ENCODE data around the gene SI.
A peak's percentile ranks its signal among the peaks of the same experiment; 100 is the strongest.

Gene SI

GRCh38 chr3:165078293-165078692, at the start of gene SI:
Gene SI, minus strand, starts transcription at chr3:165078496. Its CDS starts 2,484 bp downstream, at chr3:165076012.
- no peaks in the 10 kb centered on the region for H3K79me2 ChIP-seq (ENCODE audit: control insufficient read depth, insufficient read depth, low read length, unreplicated experiment)

GRCh38 chr3:165125836-165126235, 47.5 kb upstream of the SI start:
- Histone ChIP-seq H3K4me1 (ENCODE audit: control insufficient read depth, insufficient read depth, low read length, unreplicated experiment) (no peaks in the 10 kb centered on the region), H3K79me2 (ENCODE audit: control insufficient read depth, insufficient read depth, low read length, unreplicated experiment) (no peaks in the 10 kb centered on the region), H3K36me3 (ENCODE audit: insufficient read depth, low read length) (no peaks in the 10 kb centered on the region), H3K27me3 (ENCODE audit: insufficient read depth, low read length) (no peaks in the 10 kb centered on the region), H3K27ac (ENCODE audit: low read depth, low read length) (no peak overlapping the region), H3K4me3 (ENCODE audit: low read depth, low read length) (no peak overlapping the region), H2AFZ (ENCODE audit: low read length, unreplicated experiment) (no peak overlapping the region)

More at GRCh38 chr3:165078293-165078692, at the start of gene SI:
- H3K4me3 ChIP-seq (ENCODE audit: low read depth, low read length) = no peak within 1 kb of the TSS
- no peaks in the 10 kb centered on the region for H3K4me1 ChIP-seq (ENCODE audit: control insufficient read depth, insufficient read depth, low read length, unreplicated experiment)
- H2AFZ ChIP-seq (ENCODE audit: low read length, unreplicated experiment) = no peak within 1 kb of the TSS
- H3K27ac ChIP-seq (ENCODE audit: low read depth, low read length) = no peak within 1 kb of the TSS
- no peaks in the 10 kb centered on the region for H3K36me3 ChIP-seq (ENCODE audit: insufficient read depth, low read length)
- H3K27me3 ChIP-seq (ENCODE audit: insufficient read depth, low read length) = no peaks in the 10 kb centered on the region

- Histone ChIP-seq H3K36me3 (ENCODE audit: insufficient read depth, low read length) (no peaks in the 10 kb centered on the region), H3K27me3 (ENCODE audit: insufficient read depth, low read length) (no peaks in the 10 kb centered on the region), H3K4me1 (ENCODE audit: control insufficient read depth, insufficient read depth, low read length, unreplicated experiment) (no peaks in the 10 kb centered on the region), H3K27ac (ENCODE audit: low read depth, low read length) (no peak overlapping the region), H3K79me2 (ENCODE audit: control insufficient read depth, insufficient read depth, low read length, unreplicated experiment) (no peaks in the 10 kb centered on the region), H3K4me3 (ENCODE audit: low read depth, low read length) (no peak overlapping the region), H2AFZ (ENCODE audit: low read length, unreplicated experiment) (no peak overlapping the region)
Measured at GRCh38 chr3:165111401-165111800, 33.1 kb upstream of the SI start.

GRCh38 chr3:165103616-165104015, 25.3 kb upstream of the SI start:
- Histone ChIP-seq H3K4me1 (ENCODE audit: control insufficient read depth, insufficient read depth, low read length, unreplicated experiment) (no peaks in the 10 kb centered on the region), H3K79me2 (ENCODE audit: control insufficient read depth, insufficient read depth, low read length, unreplicated experiment) (no peaks in the 10 kb centered on the region), H2AFZ (ENCODE audit: low read length, unreplicated experiment) (peak overlapping the region; percentile 11), H3K27me3 (ENCODE audit: insufficient read depth, low read length) (no peaks in the 10 kb centered on the region), H3K27ac (ENCODE audit: low read depth, low read length) (no peak overlapping the region), H3K36me3 (ENCODE audit: insufficient read depth, low read length) (no peaks in the 10 kb centered on the region), H3K4me3 (ENCODE audit: low read depth, low read length) (no peak overlapping the region)

GRCh38 chr3:165082650-165083049, 4.4 kb upstream of the SI start:
- no peaks in the 10 kb centered on the region for H3K27me3 ChIP-seq (ENCODE audit: insufficient read depth, low read length)
- no peaks in the 10 kb centered on the region for H3K36me3 ChIP-seq (ENCODE audit: insufficient read depth, low read length)
- no peak overlapping the region for H2AFZ ChIP-seq (ENCODE audit: low read length, unreplicated experiment)
- no peaks in the 10 kb centered on the region for H3K4me1 ChIP-seq (ENCODE audit: control insufficient read depth, insufficient read depth, low read length, unreplicated experiment)
- no peaks in the 10 kb centered on the region for H3K79me2 ChIP-seq (ENCODE audit: control insufficient read depth, insufficient read depth, low read length, unreplicated experiment)
- H3K4me3 ChIP-seq (ENCODE audit: low read depth, low read length) = no peak overlapping the region
- no peak overlapping the region for H3K27ac ChIP-seq (ENCODE audit: low read depth, low read length)

- H3K27me3 ChIP-seq (ENCODE audit: insufficient read depth, low read length) = no peaks in the 10 kb centered on the region
- no peak overlapping the region for H3K27ac ChIP-seq (ENCODE audit: low read depth, low read length)
- H2AFZ ChIP-seq (ENCODE audit: low read length, unreplicated experiment) = no peak overlapping the region
- no peaks in the 10 kb centered on the region for H3K36me3 ChIP-seq (ENCODE audit: insufficient read depth, low read length)
- H3K4me1 ChIP-seq (ENCODE audit: control insufficient read depth, insufficient read depth, low read length, unreplicated experiment) = no peaks in the 10 kb centered on the region
- H3K79me2 ChIP-seq (ENCODE audit: control insufficient read depth, insufficient read depth, low read length, unreplicated experiment) = no peaks in the 10 kb centered on the region
- H3K4me3 ChIP-seq (ENCODE audit: low read depth, low read length) = no peak overlapping the region
Measured at GRCh38 chr3:165081183-165081582, 2.9 kb upstream of the SI start.

- no peaks in the 10 kb centered on the region for H3K4me1 ChIP-seq (ENCODE audit: control insufficient read depth, insufficient read depth, low read length, unreplicated experiment)
- H3K27ac ChIP-seq (ENCODE audit: low read depth, low read length) = no peak overlapping the region
- H2AFZ ChIP-seq (ENCODE audit: low read length, unreplicated experiment) = no peak overlapping the region
- no peaks in the 10 kb centered on the region for H3K79me2 ChIP-seq (ENCODE audit: control insufficient read depth, insufficient read depth, low read length, unreplicated experiment)
- H3K4me3 ChIP-seq (ENCODE audit: low read depth, low read length) = no peak overlapping the region
- H3K27me3 ChIP-seq (ENCODE audit: insufficient read depth, low read length) = no peaks in the 10 kb centered on the region
- no peaks in the 10 kb centered on the region for H3K36me3 ChIP-seq (ENCODE audit: insufficient read depth, low read length)
Measured at GRCh38 chr3:165075695-165076094, 2.6 kb downstream of the SI start.

- Histone ChIP-seq H3K36me3 (ENCODE audit: insufficient read depth, low read length) (no peaks in the 10 kb centered on the region), H3K4me3 (ENCODE audit: low read depth, low read length) (no peak overlapping the region), H3K27ac (ENCODE audit: low read depth, low read length) (no peak overlapping the region), H2AFZ (ENCODE audit: low read length, unreplicated experiment) (no peak overlapping the region), H3K79me2 (ENCODE audit: control insufficient read depth, insufficient read depth, low read length, unreplicated experiment) (no peaks in the 10 kb centered on the region), H3K27me3 (ENCODE audit: insufficient read depth, low read length) (no peaks in the 10 kb centered on the region), H3K4me1 (ENCODE audit: control insufficient read depth, insufficient read depth, low read length, unreplicated experiment) (no peaks in the 10 kb centered on the region)
Measured at GRCh38 chr3:165070682-165071081, 7.6 kb downstream of the SI start.

- Histone ChIP-seq H3K27ac (ENCODE audit: low read depth, low read length) (no peak overlapping the region), H2AFZ (ENCODE audit: low read length, unreplicated experiment) (no peak overlapping the region), H3K36me3 (ENCODE audit: insufficient read depth, low read length) (no peaks in the 10 kb centered on the region)
Measured at GRCh38 chr3:165056510-165056909, 21.8 kb downstream of the SI start.

GRCh38 chr3:165040186-165040585, 38.1 kb downstream of the SI start:
- H3K27ac ChIP-seq (ENCODE audit: low read depth, low read length) = no peak overlapping the region
- H3K79me2 ChIP-seq (ENCODE audit: control insufficient read depth, insufficient read depth, low read length, unreplicated experiment) = no peaks in the 10 kb centered on the region
- no peak overlapping the region for H3K4me3 ChIP-seq (ENCODE audit: low read depth, low read length)
- no peak overlapping the region for H2AFZ ChIP-seq (ENCODE audit: low read length, unreplicated experiment)
- H3K27me3 ChIP-seq (ENCODE audit: insufficient read depth, low read length) = no peaks in the 10 kb centered on the region
- no peaks in the 10 kb centered on the region for H3K36me3 ChIP-seq (ENCODE audit: insufficient read depth, low read length)
- H3K4me1 ChIP-seq (ENCODE audit: control insufficient read depth, insufficient read depth, low read length, unreplicated experiment) = no peaks in the 10 kb centered on the region

More at GRCh38 chr3:165056510-165056909, 21.8 kb downstream of the SI start:
- Histone ChIP-seq H3K79me2 (ENCODE audit: control insufficient read depth, insufficient read depth, low read length, unreplicated experiment) (no peaks in the 10 kb centered on the region), H3K27me3 (ENCODE audit: insufficient read depth, low read length) (no peaks in the 10 kb centered on the region), H3K4me3 (ENCODE audit: low read depth, low read length) (no peak overlapping the region), H3K4me1 (ENCODE audit: control insufficient read depth, insufficient read depth, low read length, unreplicated experiment) (no peaks in the 10 kb centered on the region)

GRCh38 chr3:165011557-165011956, 66.7 kb downstream of the SI start:
- no peak overlapping the region for H3K4me3 ChIP-seq (ENCODE audit: low read depth, low read length)
- no peaks in the 10 kb centered on the region for H3K27me3 ChIP-seq (ENCODE audit: insufficient read depth, low read length)
- no peaks in the 10 kb centered on the region for H3K36me3 ChIP-seq (ENCODE audit: insufficient read depth, low read length)
- H2AFZ ChIP-seq (ENCODE audit: low read length, unreplicated experiment) = no peak overlapping the region
- no peak overlapping the region for H3K27ac ChIP-seq (ENCODE audit: low read depth, low read length)
- H3K4me1 ChIP-seq (ENCODE audit: control insufficient read depth, insufficient read depth, low read length, unreplicated experiment) = no peaks in the 10 kb centered on the region
- H3K79me2 ChIP-seq (ENCODE audit: control insufficient read depth, insufficient read depth, low read length, unreplicated experiment) = no peaks in the 10 kb centered on the region

Measured in ACC112 (cell line).